Measurements from ENCODE around the gene ARHGAP8.

Gene ARHGAP8

GRCh38 chr22:44906248-44906936 is 154.0 kb downstream of the ARHGAP8 start:
- no peak for DNase-seq (ENCODE audit: low read depth in 2 of 2, low spot score in 1 of 2)

- no peak for DNase-seq (ENCODE audit: low read depth in 2 of 2, low spot score in 1 of 2)
Observed at GRCh38 chr22:44906999-44907644, 154.7 kb downstream of the ARHGAP8 start.

GRCh38 chr22:44907765-44908737 is 155.7 kb downstream of the ARHGAP8 start:
- no peak for DNase-seq (ENCODE audit: low read depth in 2 of 2, low spot score in 1 of 2)

- DNase-seq (ENCODE audit: low read depth in 2 of 2, low spot score in 1 of 2): no peak
Observed at GRCh38 chr22:44909241-44909640, 156.9 kb downstream of the ARHGAP8 start.
